IMR-90 (cell line): ENCODE measurements around the gene NR5A1. TPM values are rescaled to one million over a fixed set of nuclear protein-coding genes. Genes with fewer than 3 reads are reported as not detected.

ENCODE experiments used
- ATAC-seq: fragments of 200-7000 bp; cut with Tn5 transposase; 2 replicates; pipeline ENCODE4 v1.9.1; 2020; ENCODE audit warnings: low read depth, mild to moderate bottlenecking, moderate library complexity
- BruUV-seq: library from RNA; stranded (reverse); fragments of 400-500 nt; replicated peaks from 2 replicates; lab custom pipeline; 2021; lab: Mats Ljungman, UMichigan
- CTCF ChIA-PET: fragments of 300-600 bp; formaldehyde crosslinking; extraction: SDS; loops from one replicate; lab custom pipeline; 2021; ENCODE audit warnings: antibody characterized with exemption; lab: Yijun Ruan, JAX
- POLR2A ChIA-PET: fragments of 300-600 bp; sonication (Branson Sonifier 250); formaldehyde crosslinking; loops from one replicate; lab custom pipeline; 2022; ENCODE audit warnings: antibody characterized with exemption; ENCODE audit not compliant: unreplicated experiment; lab: Charles Lee
- DNase-seq: peaks from one replicate; pipeline ENCODE4 v3.0.0; 2013
- H2AFZ ChIP-seq: replicated peaks from 2 replicates; pipeline ENCODE3; 2013; ENCODE audit warnings: low read length, mild to moderate bottlenecking; ENCODE audit not compliant: poor library complexity
- H2AK5ac ChIP-seq: 2 replicates; pipeline ENCODE4 v1.6.1; 2013; ENCODE audit warnings: low read depth, low read length, inconsistent platforms
- H2AK9ac ChIP-seq: replicated peaks from 2 replicates; pipeline ENCODE3; 2013; ENCODE audit warnings: mild to moderate bottlenecking, low read depth, low read length, moderate library complexity; ENCODE audit not compliant: poor library complexity
- H2BK120ac ChIP-seq: 2 replicates; pipeline ENCODE4 v1.6.1; 2013; ENCODE audit warnings: low read depth, low read length, inconsistent platforms
- H2BK15ac ChIP-seq: 3 replicates; pipeline ENCODE4 v1.6.1; 2013; ENCODE audit warnings: low read depth, low read length, inconsistent platforms
- H2BK20ac ChIP-seq: 2 replicates; pipeline ENCODE4 v1.6.1; 2013; ENCODE audit warnings: low read depth, mild to moderate bottlenecking, inconsistent platforms, low read length, moderate library complexity
- H2BK5ac ChIP-seq: 2 replicates; pipeline ENCODE4 v1.6.1; 2013; ENCODE audit warnings: mild to moderate bottlenecking, low read depth, low read length, inconsistent platforms; ENCODE audit not compliant: poor library complexity, severe bottlenecking
- H3K14ac ChIP-seq: replicated peaks from 2 replicates; pipeline ENCODE4 v1.6.1; 2013; ENCODE audit warnings: low read depth, low read length, inconsistent platforms
- H3K18ac ChIP-seq: 2 replicates; pipeline ENCODE4 v1.6.1; 2013; ENCODE audit warnings: low read depth, low read length, control low read depth
- H3K23ac ChIP-seq: 2 replicates; pipeline ENCODE4 v1.6.1; 2013; ENCODE audit warnings: low read depth, low read length, inconsistent platforms
- H3K27ac ChIP-seq: 2 replicates; pipeline ENCODE4 v1.5.1; 2013; ENCODE audit warnings: mild to moderate bottlenecking, control low read depth, low read length; ENCODE audit not compliant: insufficient read depth
- H3K27me3 ChIP-seq: 2 replicates; pipeline ENCODE4 v1.6.1; 2013; ENCODE audit warnings: low read length; ENCODE audit not compliant: control insufficient read depth, insufficient read depth
- H3K36me3 ChIP-seq: 2 replicates; pipeline ENCODE4 v1.6.1; 2013; ENCODE audit warnings: low read length, mixed read lengths; ENCODE audit not compliant: control insufficient read depth, insufficient read depth
- H3K4ac ChIP-seq: 2 replicates; pipeline ENCODE4 v1.6.1; 2013; ENCODE audit warnings: low read depth, low read length, inconsistent platforms
- H3K4me1 ChIP-seq: 2 replicates; pipeline ENCODE4 v1.6.1; 2013; ENCODE audit warnings: low read length, mixed read lengths; ENCODE audit not compliant: control insufficient read depth, insufficient read depth
- H3K4me2 ChIP-seq: 2 replicates; pipeline ENCODE4 v1.6.1; 2013; ENCODE audit warnings: low read depth, mild to moderate bottlenecking, control low read depth, low read length, moderate library complexity
- H3K4me3 ChIP-seq: 2 replicates; pipeline ENCODE4 v1.5.1; 2013; ENCODE audit warnings: low read depth, mild to moderate bottlenecking, control low read depth, low read length, moderate library complexity; ENCODE audit not compliant: insufficient read depth
- H3K56ac ChIP-seq: 2 replicates; pipeline ENCODE4 v1.6.1; 2013; ENCODE audit warnings: low read length, inconsistent platforms; ENCODE audit not compliant: insufficient read depth; ENCODE audit errors: extremely low read depth
- H3K79me1 ChIP-seq, 2 experiments: 2 replicates each; pipeline ENCODE4 v1.6.1; 2013; ENCODE audit warnings: low read length in 2 of 2, inconsistent platforms in 1 of 2, low read depth in 1 of 2
- H3K9ac ChIP-seq: 2 replicates; pipeline ENCODE4 v1.6.1; 2013; ENCODE audit warnings: low read depth, low read length, control low read depth
- H3K9me1 ChIP-seq: 2 replicates; pipeline ENCODE4 v1.6.1; 2013; ENCODE audit warnings: low read length, inconsistent platforms; ENCODE audit not compliant: insufficient read depth
- H3K9me3 ChIP-seq: 2 replicates; pipeline ENCODE4 v1.6.1; 2013; ENCODE audit warnings: low read length; ENCODE audit not compliant: control insufficient read depth, insufficient read depth
- H4K20me1 ChIP-seq: 2 replicates; pipeline ENCODE4 v1.6.1; 2013; ENCODE audit warnings: low read length, inconsistent platforms; ENCODE audit not compliant: insufficient read depth
- H4K5ac ChIP-seq: 2 replicates; pipeline ENCODE4 v1.6.1; 2013; ENCODE audit warnings: mild to moderate bottlenecking, low read depth, low read length, control low read depth
- H4K8ac ChIP-seq, 2 experiments: 2 replicates each; pipeline ENCODE4 v1.6.1; 2013; ENCODE audit warnings: low read depth in 2 of 2, low read length in 2 of 2, control low read depth in 1 of 2, inconsistent platforms in 1 of 2
- H4K91ac ChIP-seq: 2 replicates; pipeline ENCODE4 v1.6.1; 2013; ENCODE audit warnings: low read depth, low read length, inconsistent platforms; ENCODE audit not compliant: insufficient read depth
- BHLHE40 ChIP-seq: fragments of 150-350 bp; IDR thresholded peaks from 2 replicates; pipeline ENCODE4 v1.6.1; 2016; ENCODE audit warnings: mild to moderate bottlenecking, low read depth, low read length
- CEBPB ChIP-seq: IDR thresholded peaks from 2 replicates; pipeline ENCODE4 v1.6.1; 2012; ENCODE audit warnings: low read depth, low read length, improper control_type of control experiment
- CHD1 ChIP-seq: IDR thresholded peaks from 2 replicates; pipeline ENCODE4 v1.6.1; 2012; ENCODE audit warnings: low read depth, low read length, improper control_type of control experiment
- CTCF ChIP-seq: conservative IDR thresholded peaks from 2 replicates; pipeline ENCODE4 v1.5.1; 2012; ENCODE audit warnings: mild to moderate bottlenecking, low read depth, low read length, improper control_type of control experiment
- ELK1 ChIP-seq: fragments of 150-350 bp; IDR thresholded peaks from 2 replicates; pipeline ENCODE4 v1.6.1; 2016; ENCODE audit warnings: low read depth, mild to moderate bottlenecking, low read length, moderate library complexity, borderline replicate concordance
- FOS ChIP-seq: fragments of 150-350 bp; IDR thresholded peaks from 2 replicates; pipeline ENCODE4 v1.6.1; 2016; ENCODE audit warnings: low read depth, low read length
- MAFK ChIP-seq: IDR thresholded peaks from 2 replicates; pipeline ENCODE4 v1.6.1; 2012; ENCODE audit warnings: low read depth, low read length, improper control_type of control experiment
- MAZ ChIP-seq: IDR thresholded peaks from 2 replicates; pipeline ENCODE4 v1.6.1; 2012; ENCODE audit warnings: low read depth, mild to moderate bottlenecking, low read length, improper control_type of control experiment, moderate library complexity, borderline replicate concordance
- MXI1 ChIP-seq: IDR thresholded peaks from 2 replicates; pipeline ENCODE4 v1.6.1; 2012; ENCODE audit warnings: low read depth, mild to moderate bottlenecking, low read length, moderate library complexity, borderline replicate concordance
- NFE2L2 ChIP-seq: fragments of 150-350 bp; IDR thresholded peaks from 2 replicates; pipeline ENCODE4 v1.6.1; 2016; ENCODE audit warnings: low read depth, mild to moderate bottlenecking, low read length
- POLR2A ChIP-seq: IDR thresholded peaks from 2 replicates; pipeline ENCODE4 v1.6.1; 2012; ENCODE audit warnings: mild to moderate bottlenecking, low read depth, low read length
- RAD21 ChIP-seq: IDR thresholded peaks from 2 replicates; pipeline ENCODE4 v1.6.1; 2012; ENCODE audit warnings: low read length, improper control_type of control experiment
- RCOR1 ChIP-seq: IDR thresholded peaks from 2 replicates; pipeline ENCODE4 v1.6.1; 2012; ENCODE audit warnings: mild to moderate bottlenecking, low read length, improper control_type of control experiment; ENCODE audit not compliant: insufficient replicate concordance
- RFX5 ChIP-seq: IDR thresholded peaks from 2 replicates; pipeline ENCODE4 v1.8.0; 2012; ENCODE audit warnings: low read depth, mild to moderate bottlenecking, low read length, moderate library complexity
- SMC3 ChIP-seq: fragments of 150-350 bp; IDR thresholded peaks from 2 replicates; pipeline ENCODE4 v1.6.1; 2016; ENCODE audit warnings: low read depth, mild to moderate bottlenecking, antibody characterized with exemption, low read length, moderate library complexity
- USF2 ChIP-seq: fragments of 150-350 bp; IDR thresholded peaks from 2 replicates; pipeline ENCODE4 v1.6.1; 2017; ENCODE audit warnings: mild to moderate bottlenecking, antibody characterized with exemption, low read length, low read depth
- WGBS, 2 experiments: methylation state at CpG; one replicate each; pipeline versions ENCODE4 v1.1.5 to v1.1.7; 2013; ENCODE audit warnings: missing lambda C conversion rate in 2 of 2; ENCODE audit not compliant: insufficient read length in 1 of 2; ENCODE audit errors: extremely low coverage in 2 of 2; 5-methylcytosine and 5-hydroxymethylcytosine counted together
- dilution Hi-C: fragments of 300-500 bp; cut with HindIII; formaldehyde crosslinking; loops from one replicate; pipeline ENCODE4 v1.14.3; 2018; ENCODE audit warnings: low sequenced_read_pairs; ENCODE audit not compliant: unreplicated experiment
- in situ Hi-C: fragments of 300-500 bp; cut with MboI; formaldehyde crosslinking; loops from 3 replicates; pipeline ENCODE4 v1.14.3; 2019; ENCODE audit warnings: low sequenced_read_pairs, inconsistent platforms, mixed read lengths
- intact Hi-C: fragments of 100-400 bp; cut with micrococcal nuclease; formaldehyde crosslinking; loops from 2 replicates; pipeline ENCODE4 v1.10.0; 2022
- polyA plus RNA-seq, 3 experiments: library from polyadenylated mRNA; depleted of rRNA; stranded (reverse); fragments of >200 nt; gene quantifications; 2 replicates each; pipeline ENCODE4 v1.2.3, GENCODE V29; 2012; ENCODE audit warnings: low replicate concordance in 1 of 3
- total RNA-seq: library from RNA; depleted of rRNA; stranded (reverse); fragments of >200 nt; gene quantifications from 2 replicates; pipeline ENCODE4 v1.2.3, GENCODE V29; 2012

Gene NR5A1
- total and polyA plus RNA-seq, 2 of the 4 experiments (the other 2 are of a cell fraction), result not detected

GRCh38 chr9:124493218-124493617, 14.0 kb downstream of the NR5A1 start:
- in situ Hi-C loops, result no loop called here
- Histone ChIP-seq H2AK9ac (no peak overlapping the region), H2BK120ac (no peak overlapping the region), H3K18ac (no peak overlapping the region), H3K56ac (no peak overlapping the region), H2AFZ (no peak overlapping the region), H3K27ac (no peak overlapping the region), H2BK15ac (no peak overlapping the region), H3K79me1 (no peaks in the 10 kb centered on the region), H3K4me1 (no peaks in the 10 kb centered on the region), H2BK5ac (no peak overlapping the region), H3K4me2 (no peak overlapping the region), H3K9me3 (no peaks in the 10 kb centered on the region), H4K8ac (no peak overlapping the region), H3K9me1 (no peaks in the 10 kb centered on the region), H4K20me1 (no peaks in the 10 kb centered on the region), H3K23ac (no peak overlapping the region), H4K5ac (no peak overlapping the region), H3K4ac (no peak overlapping the region), H3K4me3 (no peak overlapping the region), H2AK5ac (no peak overlapping the region), H3K36me3 (no peaks in the 10 kb centered on the region), H2BK20ac (no peak overlapping the region), H3K27me3 (peaks cover 80% of the 10 kb centered on the region), H3K9ac (no peak overlapping the region), H3K14ac (no peak overlapping the region), H4K91ac (no peak overlapping the region)
- no peak for DNase-seq
- intact Hi-C loops, result no loop called here
- no peak for ATAC-seq
- ChIA-PET CTCF (no interaction called here), POLR2A (no interaction called here)
- dilution Hi-C loops, result no loop called here
- no peak for TF ChIP-seq RCOR1
- no peak for TF ChIP-seq MAZ
- no peak for TF ChIP-seq RFX5
- no peak for TF ChIP-seq MAFK
- no peak for TF ChIP-seq USF2
- no peak for TF ChIP-seq FOS
- TF ChIP-seq CEBPB, result no peak
- TF ChIP-seq CHD1, result no peak
- TF ChIP-seq ELK1, result no peak
- no peak for TF ChIP-seq BHLHE40
- no peak for TF ChIP-seq NFE2L2
- no peak for TF ChIP-seq RAD21
- TF ChIP-seq SMC3, result no peak
- TF ChIP-seq CTCF, result no peak
- no peak for TF ChIP-seq POLR2A
- no peak for TF ChIP-seq MXI1
- no CpG with 5 or more reads among the region's 4 CpGs for WGBS, 2 experiments
- no TSS peak for BruUV-seq
